Uterus (tissue), 4 donors: ENCODE data around the gene PAPPA2. TPM values are rescaled to one million over a fixed set of nuclear protein-coding genes. Genes with fewer than 3 reads are reported as not detected.

ENCODE experiments used
- DNase-seq, 2 donors: peaks; one replicate each; pipeline ENCODE4 v3.0.0-alpha.2; 2019 to 2020
- H3K27ac ChIP-seq, 2 donors: fragments of 200-600 bp; sonication (generic); 1 replicate in 1 of 2; 2 replicates in 1 of 2; pipeline ENCODE4 v1.5.1; 2016 to 2018
- H3K27me3 ChIP-seq, 2 donors: fragments of 200-600 bp; sonication (generic); one replicate each; pipeline ENCODE4 v1.5.1; 2018 to 2019; ENCODE audit warnings: control low read depth in 1 of 2
- H3K36me3 ChIP-seq, 2 donors: fragments of 200-600 bp; sonication (generic); one replicate each; pipeline ENCODE4 v1.5.1; 2019; ENCODE audit warnings: control low read depth in 1 of 2
- H3K4me1 ChIP-seq, 2 donors: fragments of 200-600 bp; sonication (generic); one replicate each; pipeline ENCODE4 v1.5.1; 2018 to 2019; ENCODE audit warnings: control low read depth in 1 of 2
- H3K4me3 ChIP-seq, 2 donors: fragments of 200-600 bp; sonication (generic); 1 replicate in 1 of 2; 2 replicates in 1 of 2; pipeline ENCODE4 v1.5.1; 2018 to 2019; ENCODE audit warnings: mild to moderate bottlenecking in 1 of 2
- H3K9me3 ChIP-seq, 2 donors: fragments of 200-600 bp; sonication (generic); one replicate each; pipeline ENCODE4 v1.5.1; 2019; ENCODE audit warnings: control low read depth in 1 of 2
- POLR2A ChIP-seq, 2 donors: fragments of 450-650 bp; IDR thresholded peaks; one replicate each; pipeline ENCODE4 v1.6.1; 2016; ENCODE audit warnings: antibody characterized with exemption in 2 of 2, mild to moderate bottlenecking in 1 of 2, moderate library complexity in 1 of 2
- intact Hi-C: fragments of 100-400 bp; cut with DNase I; formaldehyde crosslinking; loops from one replicate; pipeline ENCODE4 v1.15.1; 2023; ENCODE audit warnings: low total_unique reads
- total RNA-seq, 4 donors: library from RNA; depleted of rRNA in 3 of 4; stranded (reverse); fragments of >200 nt in 3 of 4; gene quantifications; one replicate each; pipeline versions ENCODE4 v1.1.0 to v1.2.4, GENCODE V29; 2014 to 2023
- TF ChIP-seq, protein P1 (sequence below), 4 experiments: fragments of 200-600 bp in 2 of 4; fragments of 450-650 bp in 2 of 4; sonication (generic) in 2 of 4; IDR thresholded peaks; one replicate each; pipeline ENCODE4 v1.5.1; 2016 to 2019; ENCODE audit warnings: antibody characterized with exemption in 4 of 4, mild to moderate bottlenecking in 2 of 4, moderate library complexity in 1 of 4
- donor health status: DM: yes; HTN: yes; CAD: no.

PAPPA2 gene
- total RNA-seq, 4 donors from 2014 or later = 0.51 to 4.0 (median 0.73) TPM; not detected in 1

GRCh38 chr1:176699821-176700220 lies 236.8 kb downstream of the PAPPA2 start:
- no peaks in the 10 kb centered on the region for H3K9me3 ChIP-seq
- no peaks in the 10 kb centered on the region for H3K27me3 ChIP-seq
- intact Hi-C loops = no loop called here
- no peaks in the 10 kb centered on the region for H3K4me1 ChIP-seq
- no peak for DNase-seq
- H3K27ac ChIP-seq = no peak overlapping the region
- TF ChIP-seq, protein P1, sequence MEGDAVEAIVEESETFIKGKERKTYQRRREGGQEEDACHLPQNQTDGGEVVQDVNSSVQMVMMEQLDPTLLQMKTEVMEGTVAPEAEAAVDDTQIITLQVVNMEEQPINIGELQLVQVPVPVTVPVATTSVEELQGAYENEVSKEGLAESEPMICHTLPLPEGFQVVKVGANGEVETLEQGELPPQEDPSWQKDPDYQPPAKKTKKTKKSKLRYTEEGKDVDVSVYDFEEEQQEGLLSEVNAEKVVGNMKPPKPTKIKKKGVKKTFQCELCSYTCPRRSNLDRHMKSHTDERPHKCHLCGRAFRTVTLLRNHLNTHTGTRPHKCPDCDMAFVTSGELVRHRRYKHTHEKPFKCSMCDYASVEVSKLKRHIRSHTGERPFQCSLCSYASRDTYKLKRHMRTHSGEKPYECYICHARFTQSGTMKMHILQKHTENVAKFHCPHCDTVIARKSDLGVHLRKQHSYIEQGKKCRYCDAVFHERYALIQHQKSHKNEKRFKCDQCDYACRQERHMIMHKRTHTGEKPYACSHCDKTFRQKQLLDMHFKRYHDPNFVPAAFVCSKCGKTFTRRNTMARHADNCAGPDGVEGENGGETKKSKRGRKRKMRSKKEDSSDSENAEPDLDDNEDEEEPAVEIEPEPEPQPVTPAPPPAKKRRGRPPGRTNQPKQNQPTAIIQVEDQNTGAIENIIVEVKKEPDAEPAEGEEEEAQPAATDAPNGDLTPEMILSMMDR (IDR thresholded peaks at IDR 0.05) = no peak
- TF ChIP-seq POLR2A (IDR thresholded peaks at IDR 0.05) = no peak
- H3K4me3 ChIP-seq = no peak overlapping the region
- H3K36me3 ChIP-seq = no peaks in the 10 kb centered on the region

- no peak overlapping the region for H3K4me3 ChIP-seq
- H3K27me3 ChIP-seq = no peaks in the 10 kb centered on the region
- TF ChIP-seq, protein P1 (IDR thresholded peaks at IDR 0.05) = no peak
- TF ChIP-seq POLR2A (IDR thresholded peaks at IDR 0.05) = no peak
- intact Hi-C loops = no loop called here
- H3K27ac ChIP-seq = no peak overlapping the region
- no peak for DNase-seq
- H3K9me3 ChIP-seq = no peaks in the 10 kb centered on the region
- no peaks in the 10 kb centered on the region for H3K36me3 ChIP-seq
- H3K4me1 ChIP-seq = no peaks in the 10 kb centered on the region
Observed at GRCh38 chr1:176701151-176701866, 238.3 kb downstream of the PAPPA2 start.

GRCh38 chr1:176702901-176703300 lies 239.9 kb downstream of the PAPPA2 start:
- DNase-seq = no peak
- Histone ChIP-seq H3K36me3 (no peaks in the 10 kb centered on the region), H3K4me1 (no peaks in the 10 kb centered on the region), H3K27ac (no peak overlapping the region), H3K9me3 (no peaks in the 10 kb centered on the region), H3K4me3 (no peak overlapping the region), H3K27me3 (no peaks in the 10 kb centered on the region)
- intact Hi-C loops = no loop called here
- TF ChIP-seq, protein P1 (IDR thresholded peaks at IDR 0.05) = no peak
- no peak for TF ChIP-seq POLR2A (IDR thresholded peaks at IDR 0.05)

GRCh38 chr1:176705585-176705984 lies 242.6 kb downstream of the PAPPA2 start:
- H3K36me3 ChIP-seq = no peaks in the 10 kb centered on the region
- TF ChIP-seq POLR2A (IDR thresholded peaks at IDR 0.05) = no peak
- TF ChIP-seq, protein P1 (IDR thresholded peaks at IDR 0.05) = no peak
- no peak overlapping the region for H3K27ac ChIP-seq
- intact Hi-C loops = no loop called here
- no peak for DNase-seq
- no peaks in the 10 kb centered on the region for H3K4me1 ChIP-seq
- H3K9me3 ChIP-seq = no peaks in the 10 kb centered on the region
- H3K27me3 ChIP-seq = no peaks in the 10 kb centered on the region
- H3K4me3 ChIP-seq = no peak overlapping the region

DNA sequence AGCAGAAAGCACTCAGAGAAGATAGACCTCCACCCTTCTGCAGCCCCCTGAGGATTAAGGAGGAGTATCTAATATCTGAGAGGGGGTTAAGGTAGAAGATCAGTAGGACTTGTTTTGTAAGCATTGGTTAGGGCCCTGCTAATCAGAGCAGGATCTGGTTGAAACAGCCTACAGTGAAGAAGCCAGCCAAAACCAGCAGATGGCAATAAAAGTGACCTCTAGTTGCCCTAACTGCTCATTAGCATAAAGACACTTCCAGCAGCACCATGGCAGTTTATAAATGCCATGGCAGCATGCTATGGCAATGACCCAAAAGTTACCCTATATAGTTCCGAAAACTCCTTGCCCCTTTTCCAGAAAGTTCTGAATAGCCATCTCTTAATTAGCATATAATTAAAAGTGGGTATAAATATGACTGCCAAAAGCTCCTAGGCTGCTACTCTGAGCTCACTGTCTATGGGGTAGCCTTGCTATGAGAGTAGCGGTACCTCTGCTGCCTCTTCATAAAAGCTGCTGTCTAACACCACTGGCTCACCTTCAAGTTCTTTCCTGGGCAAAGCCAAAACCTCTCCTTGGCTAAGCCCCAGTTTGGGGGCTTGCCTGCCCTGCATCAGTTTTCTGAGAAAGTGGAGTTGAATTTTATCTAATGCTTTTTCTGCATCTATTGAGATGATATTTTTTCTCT lies 254.2 kb downstream of the PAPPA2 start:
- Histone ChIP-seq H3K36me3 (no peaks in the 10 kb centered on the region), H3K27ac (no peak overlapping the region), H3K9me3 (no peaks in the 10 kb centered on the region), H3K4me1 (no peaks in the 10 kb centered on the region), H3K4me3 (no peak overlapping the region), H3K27me3 (no peaks in the 10 kb centered on the region)
- DNase-seq = no peak
- intact Hi-C loops = no loop called here
- TF ChIP-seq POLR2A (IDR thresholded peaks at IDR 0.05) = no peak
- TF ChIP-seq, protein P1 (IDR thresholded peaks at IDR 0.05) = no peak
